Neural cell (in vitro differentiated cells): ENCODE data around the gene OR6X1.

ENCODE experiments used
- CTCF ChIP-seq: fragments of 450-650 bp; IDR thresholded peaks from 2 replicates; pipeline ENCODE4 v1.5.1; 2014; ENCODE audit warnings: antibody characterized with exemption, mild to moderate bottlenecking, moderate library complexity; ENCODE audit not compliant: poor library complexity, severe bottlenecking
- EZH2 ChIP-seq: fragments of 200-600, 300-800 bp; shearing (Covaris generic), sonication (generic); IDR thresholded peaks from 2 replicates; pipeline ENCODE4 v1.6.1; 2014; ENCODE audit warnings: antibody characterized with exemption, low read length, borderline replicate concordance, mild to moderate bottlenecking; ENCODE audit not compliant: insufficient read depth, poor library complexity, severe bottlenecking
- MXI1 ChIP-seq: fragments of 450-650 bp; conservative IDR thresholded peaks from 2 replicates; pipeline ENCODE4 v1.6.1; 2014; ENCODE audit warnings: antibody characterized with exemption, mild to moderate bottlenecking; ENCODE audit not compliant: poor library complexity, severe bottlenecking
- POLR2AphosphoS5 ChIP-seq: IDR thresholded peaks from 2 replicates; pipeline ENCODE4 v1.6.1; 2012
- RAD21 ChIP-seq: fragments of 450-650 bp; conservative IDR thresholded peaks from 2 replicates; pipeline ENCODE4 v1.6.1; 2014; ENCODE audit warnings: antibody characterized with exemption, mild to moderate bottlenecking, moderate library complexity
- SMC3 ChIP-seq: fragments of 450-650 bp; conservative IDR thresholded peaks from 2 replicates; pipeline ENCODE4 v1.6.1; 2014; ENCODE audit warnings: antibody characterized with exemption, mild to moderate bottlenecking, moderate library complexity; ENCODE audit not compliant: poor library complexity
- TF ChIP-seq, protein P1 (sequence below): IDR thresholded peaks from 2 replicates; pipeline ENCODE4 v1.6.1; 2012; ENCODE audit warnings: borderline replicate concordance

DNA sequence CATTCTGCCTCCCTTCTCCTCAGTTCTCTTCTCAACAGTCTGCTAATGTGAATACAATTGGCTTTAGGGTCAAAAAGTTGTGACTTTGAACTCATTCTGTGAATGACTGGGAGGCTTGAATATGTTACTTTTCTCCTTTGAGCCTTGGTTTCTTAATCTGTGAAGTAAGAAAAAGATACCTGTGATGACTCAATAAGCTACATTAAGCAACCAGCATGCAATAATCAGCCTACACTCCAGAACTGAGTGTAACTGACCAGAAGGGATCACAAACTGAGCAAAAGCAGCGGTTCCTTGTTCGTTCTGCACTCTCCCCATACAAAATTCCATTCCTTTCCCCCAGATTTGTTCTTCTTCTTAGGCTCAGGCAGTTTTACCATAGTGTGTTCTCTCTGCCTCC lies 36.3 kb downstream of the OR6X1 start:
- TF ChIP-seq CTCF (no peak), POLR2AphosphoS5 (no peak), RAD21 (no peak), MXI1 (no peak), EZH2 (no peak), SMC3 (no peak)
- TF ChIP-seq, protein P1, sequence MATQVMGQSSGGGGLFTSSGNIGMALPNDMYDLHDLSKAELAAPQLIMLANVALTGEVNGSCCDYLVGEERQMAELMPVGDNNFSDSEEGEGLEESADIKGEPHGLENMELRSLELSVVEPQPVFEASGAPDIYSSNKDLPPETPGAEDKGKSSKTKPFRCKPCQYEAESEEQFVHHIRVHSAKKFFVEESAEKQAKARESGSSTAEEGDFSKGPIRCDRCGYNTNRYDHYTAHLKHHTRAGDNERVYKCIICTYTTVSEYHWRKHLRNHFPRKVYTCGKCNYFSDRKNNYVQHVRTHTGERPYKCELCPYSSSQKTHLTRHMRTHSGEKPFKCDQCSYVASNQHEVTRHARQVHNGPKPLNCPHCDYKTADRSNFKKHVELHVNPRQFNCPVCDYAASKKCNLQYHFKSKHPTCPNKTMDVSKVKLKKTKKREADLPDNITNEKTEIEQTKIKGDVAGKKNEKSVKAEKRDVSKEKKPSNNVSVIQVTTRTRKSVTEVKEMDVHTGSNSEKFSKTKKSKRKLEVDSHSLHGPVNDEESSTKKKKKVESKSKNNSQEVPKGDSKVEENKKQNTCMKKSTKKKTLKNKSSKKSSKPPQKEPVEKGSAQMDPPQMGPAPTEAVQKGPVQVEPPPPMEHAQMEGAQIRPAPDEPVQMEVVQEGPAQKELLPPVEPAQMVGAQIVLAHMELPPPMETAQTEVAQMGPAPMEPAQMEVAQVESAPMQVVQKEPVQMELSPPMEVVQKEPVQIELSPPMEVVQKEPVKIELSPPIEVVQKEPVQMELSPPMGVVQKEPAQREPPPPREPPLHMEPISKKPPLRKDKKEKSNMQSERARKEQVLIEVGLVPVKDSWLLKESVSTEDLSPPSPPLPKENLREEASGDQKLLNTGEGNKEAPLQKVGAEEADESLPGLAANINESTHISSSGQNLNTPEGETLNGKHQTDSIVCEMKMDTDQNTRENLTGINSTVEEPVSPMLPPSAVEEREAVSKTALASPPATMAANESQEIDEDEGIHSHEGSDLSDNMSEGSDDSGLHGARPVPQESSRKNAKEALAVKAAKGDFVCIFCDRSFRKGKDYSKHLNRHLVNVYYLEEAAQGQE: no peak
